Ovary (tissue), 9 donors: Measurements from ENCODE around the gene CLIC3. TPM values are rescaled to one million over a fixed set of nuclear protein-coding genes. Genes with fewer than 3 reads are reported as not detected.

Experiments
- DNase-seq, 5 donors: peaks; one replicate each; pipeline ENCODE4 v3.0.0-alpha.2; 2019 to 2020
- H3K27ac ChIP-seq, 2 donors: fragments of 200-600 bp; one replicate each; pipeline versions ENCODE4 v1.5.1 to v1.8.0; 2019 to 2022
- H3K27me3 ChIP-seq: fragments of 200-600 bp; one replicate; pipeline ENCODE4 v1.8.0; 2022
- H3K36me3 ChIP-seq: fragments of 200-600 bp; sonication (generic); one replicate; pipeline ENCODE4 v1.5.1; 2019
- H3K4me1 ChIP-seq: one replicate; pipeline ENCODE4 v1.8.1; 2013; ENCODE audit warnings: mild to moderate bottlenecking, moderate library complexity; ENCODE audit not compliant: insufficient read depth
- H3K4me3 ChIP-seq: fragments of 200-600 bp; sonication (generic); one replicate; pipeline ENCODE4 v1.5.1; 2017
- H3K9me3 ChIP-seq, 2 donors: fragments of 200-600 bp in 1 of 2; sonication (generic) in 1 of 2; one replicate each; pipeline versions ENCODE4 v1.5.1 to v1.8.1; 2013 to 2019; ENCODE audit warnings: mild to moderate bottlenecking in 1 of 2, moderate library complexity in 1 of 2
- EP300 ChIP-seq: sonication (generic); formaldehyde crosslinking; IDR thresholded peaks from one replicate; pipeline ENCODE4 v1.6.1; 2017; ENCODE audit warnings: antibody characterized with exemption
- POLR2A ChIP-seq: fragments of 450-650 bp; IDR thresholded peaks from one replicate; pipeline ENCODE4 v1.6.1; 2017; ENCODE audit warnings: antibody characterized with exemption, mild to moderate bottlenecking, moderate library complexity
- WGBS, 3 donors: extraction: QIAGEN DNeasy Blood & Tissue Kit in 1 of 3; methylation state at CpG; one replicate each; pipeline versions ENCODE4 v1.1.5 to v1.1.7; 2013 to 2017; 5-methylcytosine and 5-hydroxymethylcytosine counted together
- intact Hi-C, 4 donors: fragments of 100-400 bp; cut with DNase I; formaldehyde crosslinking; loops; one replicate each; pipeline versions ENCODE4 v1.11.0 to v1.15.1; 2022 to 2023
- polyA plus RNA-seq, 2 donors: library from polyadenylated mRNA; stranded (reverse); fragments of 200-250 nt in 1 of 2; fragments of 350-450 nt in 1 of 2; fragmentation: Illumina TruSeq in 1 of 2; extraction: RNeasy Lipid Tissue Mini Kit (QIAGEN cat#74804) in 1 of 2; gene quantifications; one replicate each; pipeline ENCODE4 v1.2.3, GENCODE V29; 2013 to 2014
- total RNA-seq, 7 donors: library from RNA; depleted of rRNA in 2 of 7; stranded (reverse); fragments of >200 nt in 2 of 7; fragmentation: NEBNext Ultra II Directional in 3 of 7; extraction: Animal tissue kit (Norgen Biotek cat#: 25700) in 3 of 7; gene quantifications; one replicate each; pipeline versions ENCODE4 v1.1.0 to v1.2.4, GENCODE V29; 2016 to 2023
- TF ChIP-seq, protein P1 (sequence below), 3 donors: fragments of 450-650 bp in 2 of 3; fragments of 200-600 bp in 1 of 3; IDR thresholded peaks; one replicate each; pipeline versions ENCODE4 v1.5.1 to v1.8.0; 2016 to 2022; ENCODE audit warnings: antibody characterized with exemption in 3 of 3, mild to moderate bottlenecking in 1 of 3
- donor health status: DM: no; HTN: no; CAD: no; lungs with moderate emphysema.
- donor health status: DM: no; HTN: no; CAD: no.
- donor health status: Bipolar disorder and iron deficiency.
- donor health status: DM: yes; HTN: yes; CAD: no.
- donor health status: DM: no; HTN: no; CAD: no.
- donor health status: DM: yes; HTN: yes; CAD: no.

The CLIC3 gene
- total and polyA plus RNA-seq, 9 donors, result 0.57 to 6.5 (median 1.3) TPM; not detected in 3

- intact Hi-C loops, result no loop called here
- H3K27me3 ChIP-seq, result no peaks in the 10 kb centered on the region
These were observed 7.5 kb downstream of the CLIC3 start for GRCh38 chr9:136988872-136989271.

DNA sequence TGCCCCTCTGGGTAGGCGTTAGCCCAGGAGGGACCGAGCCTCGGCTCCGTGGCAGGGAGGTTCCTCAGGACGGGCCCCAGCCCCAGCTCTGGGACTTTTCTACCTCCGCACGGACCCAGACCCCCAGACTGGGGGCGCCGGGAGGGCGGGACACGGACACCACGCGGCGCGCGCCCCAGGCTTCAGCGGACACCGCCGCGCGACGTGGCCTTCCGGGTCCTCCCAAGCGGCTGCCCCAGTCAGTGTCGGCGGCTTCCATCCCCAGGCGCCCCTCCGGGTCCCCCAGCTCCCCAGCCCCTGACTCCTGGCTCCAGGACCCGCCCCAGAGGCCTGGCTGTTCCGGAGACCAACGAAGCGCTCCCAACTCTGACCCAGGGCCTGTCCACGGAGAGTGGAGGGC is 10.5 kb downstream of the CLIC3 start:
- intact Hi-C loops, result no loop called here
- H3K9me3 ChIP-seq, result no peaks in the 10 kb centered on the region
- H3K4me3 ChIP-seq, result no peak overlapping the region
- WGBS, 3 donors, result 16 to 22% (median 22%) methylated on average over 30 to 33 of the region's 33 CpGs
- TF ChIP-seq, protein P1, sequence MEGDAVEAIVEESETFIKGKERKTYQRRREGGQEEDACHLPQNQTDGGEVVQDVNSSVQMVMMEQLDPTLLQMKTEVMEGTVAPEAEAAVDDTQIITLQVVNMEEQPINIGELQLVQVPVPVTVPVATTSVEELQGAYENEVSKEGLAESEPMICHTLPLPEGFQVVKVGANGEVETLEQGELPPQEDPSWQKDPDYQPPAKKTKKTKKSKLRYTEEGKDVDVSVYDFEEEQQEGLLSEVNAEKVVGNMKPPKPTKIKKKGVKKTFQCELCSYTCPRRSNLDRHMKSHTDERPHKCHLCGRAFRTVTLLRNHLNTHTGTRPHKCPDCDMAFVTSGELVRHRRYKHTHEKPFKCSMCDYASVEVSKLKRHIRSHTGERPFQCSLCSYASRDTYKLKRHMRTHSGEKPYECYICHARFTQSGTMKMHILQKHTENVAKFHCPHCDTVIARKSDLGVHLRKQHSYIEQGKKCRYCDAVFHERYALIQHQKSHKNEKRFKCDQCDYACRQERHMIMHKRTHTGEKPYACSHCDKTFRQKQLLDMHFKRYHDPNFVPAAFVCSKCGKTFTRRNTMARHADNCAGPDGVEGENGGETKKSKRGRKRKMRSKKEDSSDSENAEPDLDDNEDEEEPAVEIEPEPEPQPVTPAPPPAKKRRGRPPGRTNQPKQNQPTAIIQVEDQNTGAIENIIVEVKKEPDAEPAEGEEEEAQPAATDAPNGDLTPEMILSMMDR (IDR thresholded peaks at IDR 0.05), result no peak
- H3K27ac ChIP-seq, result no peak overlapping the region
- H3K4me1 ChIP-seq, result no peaks in the 10 kb centered on the region
- no peaks in the 10 kb centered on the region for H3K36me3 ChIP-seq
- no peak for DNase-seq
- no peaks in the 10 kb centered on the region for H3K27me3 ChIP-seq

More at GRCh38 chr9:136988872-136989271, 7.5 kb downstream of the CLIC3 start:
- Histone ChIP-seq H3K4me1 (peaks cover 4% of the 10 kb centered on the region), H3K9me3 (no peaks in the 10 kb centered on the region), H3K4me3 (no peak overlapping the region), H3K27ac (no peak overlapping the region), H3K36me3 (no peaks in the 10 kb centered on the region)
- TF ChIP-seq, protein P1 (IDR thresholded peaks at IDR 0.05), result no peak
- no peak for TF ChIP-seq POLR2A
- TF ChIP-seq EP300, result no peak
- DNase-seq, result no peak
- 72 to 83% (median 77%) methylated on average over 4 of the region's 4 CpGs for WGBS, 3 donors

DNA sequence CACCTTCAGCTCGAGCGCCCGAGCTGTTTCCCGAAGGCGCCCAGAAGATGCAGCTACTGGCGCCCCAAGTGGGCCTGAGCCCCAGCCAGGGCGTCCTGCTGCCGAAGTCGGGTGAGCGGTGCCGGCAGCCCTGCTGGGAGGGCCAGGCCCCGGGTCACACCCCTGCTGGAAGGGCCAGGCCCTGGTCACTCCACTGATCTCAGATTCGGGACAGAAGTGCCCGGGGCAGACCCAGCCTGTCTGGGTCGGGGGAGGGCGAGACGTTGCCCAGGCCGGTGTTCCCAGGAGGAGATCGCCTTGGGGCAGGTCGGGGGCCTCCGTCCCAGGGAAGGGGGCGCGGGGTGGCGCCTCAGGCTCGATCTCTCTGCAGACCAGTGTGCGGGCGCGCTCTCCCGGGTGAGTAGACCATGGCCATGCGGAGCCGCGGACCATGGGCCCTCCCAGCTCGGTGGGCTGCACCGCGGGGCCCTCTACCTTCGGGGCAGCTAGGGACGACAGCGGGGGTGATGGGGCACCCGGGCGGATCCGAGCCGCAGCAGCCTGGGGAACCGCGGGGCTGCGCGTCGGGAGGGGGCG is 11.3 kb downstream of the CLIC3 start:
- no peaks in the 10 kb centered on the region for H3K27me3 ChIP-seq
- no peaks in the 10 kb centered on the region for H3K9me3 ChIP-seq
- no peaks in the 10 kb centered on the region for H3K36me3 ChIP-seq
- TF ChIP-seq, protein P1 (IDR thresholded peaks at IDR 0.05), result no peak
- TF ChIP-seq EP300 (no peak), POLR2A (no peak)
- H3K27ac ChIP-seq, result no peak overlapping the region
- intact Hi-C loops, result no loop called here
- no peak overlapping the region for H3K4me3 ChIP-seq
- WGBS, 3 donors, result 4 to 12% (median 8%) methylated on average over 36 to 48 of the region's 48 CpGs
- DNase-seq, result no peak
- H3K4me1 ChIP-seq, result no peaks in the 10 kb centered on the region

GRCh38 chr9:136984464-136985026 is 11.8 kb downstream of the CLIC3 start:
- no peak for DNase-seq
- 41 to 44% (median 43%) methylated on average over 29 of the region's 29 CpGs for WGBS, 3 donors
- no peaks in the 10 kb centered on the region for H3K9me3 ChIP-seq
- no peaks in the 10 kb centered on the region for H3K36me3 ChIP-seq
- H3K27ac ChIP-seq, result no peak overlapping the region
- intact Hi-C loops, result no loop called here
- H3K4me1 ChIP-seq, result no peaks in the 10 kb centered on the region
- no peak for TF ChIP-seq POLR2A
- TF ChIP-seq EP300, result no peak
- TF ChIP-seq, protein P1 (IDR thresholded peaks at IDR 0.05), result no peak
- no peaks in the 10 kb centered on the region for H3K27me3 ChIP-seq
- H3K4me3 ChIP-seq, result no peak overlapping the region
